Breast epithelium (tissue), 4 donors: ENCODE measurements around the gene FAM163B. TPM values are rescaled to one million over a fixed set of nuclear protein-coding genes. Genes with fewer than 3 reads are reported as not detected.

Experiments used
- DNase-seq, 2 donors: peaks; one replicate each; pipeline ENCODE4 v3.0.0-alpha.2; 2019; ENCODE audit warnings: low spot score in 2 of 2
- H3K27ac ChIP-seq, 2 donors: fragments of 200-600 bp; sonication (generic) in 1 of 2; one replicate each; pipeline ENCODE4 v1.5.1; 2016 to 2019; ENCODE audit warnings: mild to moderate bottlenecking in 1 of 2
- H3K27me3 ChIP-seq, 2 donors: fragments of 200-600 bp; sonication (generic) in 1 of 2; one replicate each; pipeline versions ENCODE4 v1.5.1 to v1.6.0; 2017 to 2019; ENCODE audit warnings: control low read depth in 1 of 2, mild to moderate bottlenecking in 1 of 2
- H3K36me3 ChIP-seq: fragments of 200-600 bp; one replicate; pipeline ENCODE4 v1.5.1; 2019
- H3K4me1 ChIP-seq, 2 donors: fragments of 200-600 bp; sonication (generic); one replicate each; pipeline ENCODE4 v1.5.1; 2016 to 2019; ENCODE audit warnings: control low read depth in 1 of 2
- H3K4me3 ChIP-seq, 3 donors: fragments of 200-600 bp; sonication (generic); 1 replicate in 2 of 3; 2 replicates in 1 of 3; pipeline ENCODE4 v1.5.1; 2016 to 2019; ENCODE audit warnings: mild to moderate bottlenecking in 3 of 3, moderate library complexity in 2 of 3
- H3K9me3 ChIP-seq, 2 donors: fragments of 200-600 bp; sonication (generic) in 1 of 2; one replicate each; pipeline ENCODE4 v1.5.1; 2016 to 2019; ENCODE audit warnings: control low read depth in 1 of 2
- CTCF ChIP-seq, 3 donors: fragments of 450-650 bp; IDR thresholded peaks; one replicate each; pipeline ENCODE4 v1.5.1; 2016 to 2017; ENCODE audit warnings: antibody characterized with exemption in 3 of 3, mild to moderate bottlenecking in 3 of 3, moderate library complexity in 3 of 3
- POLR2A ChIP-seq: fragments of 450-650 bp; IDR thresholded peaks from one replicate; pipeline ENCODE4 v1.6.1; 2016; ENCODE audit warnings: antibody characterized with exemption, mild to moderate bottlenecking, moderate library complexity
- POLR2AphosphoS5 ChIP-seq, 3 donors: sonication (generic); formaldehyde crosslinking; IDR thresholded peaks; one replicate each; pipeline ENCODE4 v1.6.1; 2017; ENCODE audit warnings: antibody characterized with exemption in 3 of 3
- intact Hi-C: fragments of 100-400 bp; cut with DNase I; formaldehyde crosslinking; loops from one replicate; pipeline ENCODE4 v1.15.1; 2023; ENCODE audit warnings: low total_unique reads
- total RNA-seq, 3 donors: library from RNA; depleted of rRNA; stranded (reverse); fragments of >200 nt; gene quantifications; one replicate each; pipeline ENCODE4 v1.1.0, GENCODE V29; 2016

The FAM163B gene
- total RNA-seq, 3 donors from 2014 or later: not detected

- no peak overlapping the region for H3K27ac ChIP-seq
- TF ChIP-seq POLR2A (no peak), POLR2AphosphoS5 (IDR thresholded peaks at IDR 0.05) (no peak), CTCF (IDR thresholded peaks at IDR 0.05) (no peak)
- no peaks in the 10 kb centered on the region for H3K4me1 ChIP-seq
- no peaks in the 10 kb centered on the region for H3K36me3 ChIP-seq
- intact Hi-C loops: no loop called here
- DNase-seq: no peak
- H3K4me3 ChIP-seq: peak overlapping the region in 2 of 3 donors; percentile 11 to 34
- H3K9me3 ChIP-seq: no peaks in the 10 kb centered on the region
- peaks cover 2 to 92% of the 10 kb centered on the region in 2 donors for H3K27me3 ChIP-seq
Measured at GRCh38 chr9:133608889-133609288, 300 bp downstream of the FAM163B start.

- H3K4me1 ChIP-seq: no peaks in the 10 kb centered on the region
- DNase-seq: no peak
- no peaks in the 10 kb centered on the region for H3K36me3 ChIP-seq
- TF ChIP-seq CTCF (IDR thresholded peaks at IDR 0.05): no peak
- no peak for TF ChIP-seq POLR2AphosphoS5 (IDR thresholded peaks at IDR 0.05)
- TF ChIP-seq POLR2A: no peak
- H3K4me3 ChIP-seq: no peak overlapping the region
- no peak overlapping the region for H3K27ac ChIP-seq
- peaks cover 2 to 92% of the 10 kb centered on the region in 2 donors for H3K27me3 ChIP-seq
- intact Hi-C loops: no loop called here
- H3K9me3 ChIP-seq: no peaks in the 10 kb centered on the region
Measured at GRCh38 chr9:133608382-133608781, 807 bp downstream of the FAM163B start.

- Histone ChIP-seq H3K4me3 (no peak overlapping the region), H3K9me3 (no peaks in the 10 kb centered on the region), H3K4me1 (no peaks in the 10 kb centered on the region), H3K27me3 (peaks cover 2 to 93% of the 10 kb centered on the region in 2 donors), H3K27ac (no peak overlapping the region), H3K36me3 (no peaks in the 10 kb centered on the region)
- TF ChIP-seq CTCF (IDR thresholded peaks at IDR 0.05): no peak
- no peak for TF ChIP-seq POLR2AphosphoS5 (IDR thresholded peaks at IDR 0.05)
- no peak for TF ChIP-seq POLR2A
- DNase-seq: no peak
- intact Hi-C loops: no loop called here
Measured at GRCh38 chr9:133607976-133608375, 1.2 kb downstream of the FAM163B start.

- Histone ChIP-seq H3K27ac (no peak overlapping the region), H3K9me3 (no peaks in the 10 kb centered on the region), H3K4me1 (no peaks in the 10 kb centered on the region), H3K36me3 (no peaks in the 10 kb centered on the region), H3K27me3 (peaks cover 2 to 89% of the 10 kb centered on the region in 2 donors), H3K4me3 (no peak overlapping the region)
- DNase-seq: no peak
- TF ChIP-seq CTCF (IDR thresholded peaks at IDR 0.05) (no peak), POLR2AphosphoS5 (IDR thresholded peaks at IDR 0.05) (no peak), POLR2A (no peak)
- intact Hi-C loops: no loop called here
Measured at GRCh38 chr9:133607381-133607780, 1.8 kb downstream of the FAM163B start.

- no peak overlapping the region for H3K4me3 ChIP-seq
- TF ChIP-seq CTCF (IDR thresholded peaks at IDR 0.05) (no peak), POLR2A (no peak), POLR2AphosphoS5 (IDR thresholded peaks at IDR 0.05) (no peak)
- H3K9me3 ChIP-seq: no peaks in the 10 kb centered on the region
- H3K36me3 ChIP-seq: no peaks in the 10 kb centered on the region
- intact Hi-C loops: no loop called here
- H3K4me1 ChIP-seq: no peaks in the 10 kb centered on the region
- H3K27me3 ChIP-seq: peaks cover 2 to 89% of the 10 kb centered on the region in 2 donors
- DNase-seq: no peak
- no peak overlapping the region for H3K27ac ChIP-seq
Measured at GRCh38 chr9:133606708-133607025, 2.5 kb downstream of the FAM163B start.
